HT1080 (cell line): ENCODE measurements around the gene COX17. TPM values are rescaled to one million over a fixed set of nuclear protein-coding genes. Genes with fewer than 3 reads are reported as not detected.

Experiments
- DNase-seq: peaks from one replicate; pipeline ENCODE4 v3.0.0-alpha.2; 2015; ENCODE audit warnings: low read depth
- total RNA-seq: library from RNA; depleted of rRNA; stranded (reverse); fragments of >200 nt; shearing (Covaris generic); gene quantifications from 2 replicates; pipeline ENCODE4 v1.2.3, GENCODE V29; 2014; rRNA removed

The COX17 gene
- total RNA-seq, 1 experiment from 2014 or later, result 109 TPM

DNA sequence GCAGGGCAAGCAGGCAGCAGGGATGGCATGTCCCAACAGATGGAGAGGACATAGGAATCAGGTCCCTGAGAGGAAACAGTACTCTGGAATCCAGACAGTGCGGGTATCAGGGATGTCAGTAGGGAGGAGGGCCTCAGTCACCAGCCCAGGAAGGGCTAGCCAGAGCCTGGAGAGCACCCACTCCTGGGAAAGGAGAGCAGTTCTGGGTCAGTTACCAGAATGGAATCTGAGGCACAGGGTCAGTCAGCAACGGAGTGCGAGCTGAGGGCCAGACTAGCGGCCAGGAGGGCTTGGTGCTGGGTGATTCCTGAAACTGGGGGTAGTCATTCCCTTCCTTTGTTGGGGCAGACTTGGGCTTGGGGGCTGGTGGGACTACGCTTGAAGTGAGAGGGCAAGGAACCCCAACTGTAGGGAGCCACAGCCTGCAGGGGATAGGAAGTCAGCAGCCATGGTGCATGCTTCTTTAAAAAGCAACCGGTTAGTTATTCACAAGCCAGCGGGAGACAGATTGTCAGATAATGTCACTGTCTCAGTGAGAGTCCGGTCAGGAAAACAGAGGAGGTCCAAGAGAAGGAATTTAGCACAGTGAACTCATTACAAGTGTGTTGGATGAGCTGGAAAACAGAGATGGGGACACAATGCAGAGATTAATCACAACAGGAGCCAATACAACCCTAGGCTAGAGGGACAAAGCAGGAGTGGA, 51.6 kb downstream of the COX17 start:
- DNase-seq, result no peak

- DNase-seq, result no peak
Observed at GRCh38 chr3:119624002-119624720, 53.0 kb downstream of the COX17 start.

- DNase-seq, result no peak
Observed at GRCh38 chr3:119620899-119621298, 56.3 kb downstream of the COX17 start.

Other genes with a start within 250 kb of the COX17 start
- gene TMEM39A, start 213.8 kb downstream of the COX17 start, total RNA-seq, result 40.8 and 41.5 TPM in 2 replicates
- gene POGLUT1, start 208.4 kb downstream of the COX17 start, total RNA-seq, result 17.9 and 19.7 TPM in 2 replicates
- gene TIMMDC1, start 178.9 kb downstream of the COX17 start, total RNA-seq, result 214 and 244 TPM in 2 replicates
- gene CD80, start 117.8 kb downstream of the COX17 start, total RNA-seq, result not detected in 2 replicates
- not detected in 2 replicates for gene ADPRH, start 97.9 kb downstream of the COX17 start, total RNA-seq
- gene PLA1A, start 79.5 kb downstream of the COX17 start, total RNA-seq, result not detected in 2 replicates
- 0.37 and 0.39 TPM in 2 replicates for gene POPDC2, start 16.8 kb downstream of the COX17 start, total RNA-seq
- gene CFAP91, start 25.6 kb upstream of the COX17 start, total RNA-seq, result 0.13 TPM in 1 of 2 replicates, not detected in the other
- gene NR1I2, start 104.7 kb upstream of the COX17 start, total RNA-seq, result 0.03 TPM in 2 replicates